ENCODE results near the gene DENND1C.
"Not testable (repeated sequence)": the region's sequence is repeated elsewhere in the genome, so short reads cannot be mapped to it uniquely, and the experiment has no call there.

Gene DENND1C

DNA sequence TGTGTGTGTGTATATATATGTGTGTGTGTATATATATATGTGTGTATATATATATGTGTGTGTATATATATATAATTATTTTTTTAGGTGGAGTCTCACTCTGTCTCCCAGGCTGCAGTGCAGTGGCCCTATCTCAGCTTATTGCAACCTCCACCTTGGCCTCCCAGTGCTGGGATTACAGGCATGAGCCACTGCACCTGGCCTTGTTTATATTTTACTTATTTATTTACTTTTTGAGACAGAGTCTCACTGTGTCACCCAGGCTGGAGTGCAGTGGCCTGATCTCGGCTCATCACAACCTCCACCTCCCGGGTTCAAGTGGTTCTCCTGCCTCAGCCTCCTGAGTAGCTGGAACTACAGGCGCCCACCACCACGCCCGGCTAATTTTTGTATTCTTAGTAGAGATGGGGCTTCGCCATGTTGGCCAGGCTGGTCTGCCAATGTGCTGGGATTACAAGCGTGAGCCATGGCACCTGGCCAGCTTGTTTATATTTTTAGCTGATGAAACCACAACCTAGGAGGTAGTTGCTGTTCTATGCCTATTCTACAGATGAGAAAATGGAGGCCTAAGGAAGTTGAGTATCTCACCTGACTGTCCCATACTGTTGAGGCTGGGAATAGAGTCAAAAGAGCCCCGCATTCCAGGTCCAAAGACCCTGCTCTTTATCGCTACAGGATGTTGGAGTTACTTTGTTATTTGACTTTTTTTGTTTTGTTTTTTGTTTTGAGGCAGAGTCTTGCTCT is 26.6 kb upstream of the DENND1C start:
- not testable (repeated sequence) for H3K9me3 ChIP-seq (ENCODE audit: control insufficient read depth, low read length); H3K36me3 ChIP-seq (ENCODE audit: control insufficient read depth, insufficient read depth, low read length); H3K4me1 ChIP-seq (ENCODE audit: control insufficient read depth, insufficient read depth, low read length, poor library complexity, severe bottlenecking); H3K27ac ChIP-seq (ENCODE audit: low read depth, low read length, severe bottlenecking); H3K4me3 ChIP-seq (ENCODE audit: extremely low read depth, insufficient read depth, low read length, poor library complexity, severe bottlenecking)
- 82 to 90% methylated on average over 5 to 6 of the region's 9 CpGs for whole genome bisulfite sequencing, 2 experiments (ENCODE audit: insufficient coverage in 2 of 2)

DNA sequence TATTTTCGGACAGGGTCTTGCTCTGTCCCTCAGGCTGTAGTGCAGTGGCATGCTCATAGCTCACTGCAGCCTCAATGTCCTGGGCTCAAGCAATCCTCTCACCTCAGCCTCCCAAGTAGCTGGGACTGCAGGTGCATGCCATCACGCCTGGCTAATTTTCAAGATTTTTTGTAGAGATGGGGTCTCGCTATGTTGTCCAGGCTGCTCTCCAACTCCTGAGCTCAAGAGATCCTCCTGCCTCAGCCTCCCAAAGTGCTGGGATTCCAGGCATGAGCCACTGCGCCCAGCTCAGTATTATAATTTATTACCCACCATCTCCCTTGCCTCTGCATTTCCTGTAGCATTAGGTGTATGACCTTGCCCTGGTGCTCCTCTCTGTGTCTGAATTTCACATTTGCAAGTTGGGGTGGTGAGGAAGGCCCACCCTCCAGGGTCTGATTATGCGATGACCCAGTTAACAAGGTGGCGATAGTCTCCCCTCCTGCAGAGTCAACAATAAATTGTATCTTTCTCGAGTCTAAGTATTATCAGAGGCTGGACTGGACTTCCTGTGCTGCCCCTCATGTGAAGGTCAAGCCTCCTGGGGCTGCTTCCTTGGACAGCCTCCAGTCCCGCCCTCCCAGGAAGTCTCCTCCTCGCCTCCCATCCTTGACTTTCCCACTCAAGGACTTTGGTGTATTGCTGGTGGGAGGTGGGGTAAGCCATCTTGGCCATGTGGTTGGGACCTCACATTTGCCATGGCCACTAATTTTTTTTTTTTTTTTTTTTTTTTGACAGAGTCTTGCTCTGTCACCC is 22.0 kb upstream of the DENND1C start:
- Histone ChIP-seq H3K4me3 (ENCODE audit: extremely low read depth, insufficient read depth, low read length, poor library complexity, severe bottlenecking) (no peak overlapping the region), H3K4me1 (ENCODE audit: control insufficient read depth, insufficient read depth, low read length, poor library complexity, severe bottlenecking) (peaks cover 3% of the 10 kb centered on the region), H3K36me3 (ENCODE audit: control insufficient read depth, insufficient read depth, low read length) (no peaks in the 10 kb centered on the region), H3K27ac (ENCODE audit: low read depth, low read length, severe bottlenecking) (no peak overlapping the region), H3K9me3 (ENCODE audit: control insufficient read depth, low read length) (no peaks in the 10 kb centered on the region)
- WGBS, 2 experiments (ENCODE audit: insufficient coverage in 2 of 2): 89 to 91% methylated on average over 5 to 7 of the region's 9 CpGs

DNA sequence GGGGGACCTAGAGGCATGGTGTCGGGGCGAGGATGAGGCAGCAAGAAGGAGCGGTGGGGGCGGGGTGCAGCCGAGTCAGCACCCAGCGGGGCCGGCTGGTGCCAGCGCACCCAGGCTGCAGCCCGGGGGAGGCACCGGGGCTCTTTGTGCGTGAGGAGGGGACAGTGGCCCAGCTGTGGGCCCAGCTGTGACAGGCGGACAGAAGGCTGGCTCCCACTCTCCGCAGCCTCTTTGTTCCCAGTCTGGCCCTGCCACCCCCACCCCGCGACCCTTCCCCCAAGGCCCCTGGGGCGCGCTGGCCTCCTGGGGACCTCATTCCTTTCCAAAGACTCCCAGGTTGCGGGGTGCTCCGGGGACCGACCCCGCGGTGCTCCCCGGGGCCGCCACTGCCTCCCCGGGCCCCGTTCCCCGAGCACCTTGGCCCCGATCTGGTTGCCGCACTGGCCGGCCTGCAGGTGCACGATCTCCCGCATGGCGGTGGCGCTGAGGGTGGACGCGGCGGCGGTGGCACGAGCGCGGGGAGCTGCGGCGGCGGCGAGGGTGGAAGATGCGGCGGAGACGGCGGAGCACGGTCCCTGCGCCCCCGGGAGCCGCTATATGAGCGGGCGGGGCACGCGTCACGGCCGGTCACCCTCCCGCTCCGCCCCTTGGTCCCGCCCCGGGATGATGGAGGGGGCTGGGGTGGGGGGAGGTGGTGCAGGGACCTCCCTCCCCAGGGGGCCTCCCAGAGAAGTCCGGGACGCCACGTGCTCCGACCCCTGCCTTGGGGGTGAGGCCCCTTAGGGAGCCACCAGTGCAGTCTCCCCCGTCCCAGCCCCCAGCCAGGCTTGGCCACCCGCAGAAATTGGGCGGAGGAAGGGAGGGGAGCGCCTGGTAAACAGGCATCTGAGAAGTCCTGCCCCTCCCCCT is 20.4 kb upstream of the DENND1C start, which contains the start of gene TUBB4A:
Gene TUBB4A (minus strand): TSS at position 570 of the 909 bp plus-strand sequence. CDS start 97 bp downstream, at position 473.
- peak within 1 kb of the TSS; percentile 28 for H3K4me3 ChIP-seq (ENCODE audit: extremely low read depth, insufficient read depth, low read length, poor library complexity, severe bottlenecking)
- H3K4me1 ChIP-seq (ENCODE audit: control insufficient read depth, insufficient read depth, low read length, poor library complexity, severe bottlenecking): peaks cover 3% of the 10 kb centered on the region
- no peak within 1 kb of the TSS for H3K27ac ChIP-seq (ENCODE audit: low read depth, low read length, severe bottlenecking)
- no peaks in the 10 kb centered on the region for H3K9me3 ChIP-seq (ENCODE audit: control insufficient read depth, low read length)
- no peaks in the 10 kb centered on the region for H3K36me3 ChIP-seq (ENCODE audit: control insufficient read depth, insufficient read depth, low read length)
- WGBS, 2 experiments (ENCODE audit: insufficient coverage in 2 of 2): 3 to 6% methylated on average over 25 to 41 of the region's 71 CpGs

DNA sequence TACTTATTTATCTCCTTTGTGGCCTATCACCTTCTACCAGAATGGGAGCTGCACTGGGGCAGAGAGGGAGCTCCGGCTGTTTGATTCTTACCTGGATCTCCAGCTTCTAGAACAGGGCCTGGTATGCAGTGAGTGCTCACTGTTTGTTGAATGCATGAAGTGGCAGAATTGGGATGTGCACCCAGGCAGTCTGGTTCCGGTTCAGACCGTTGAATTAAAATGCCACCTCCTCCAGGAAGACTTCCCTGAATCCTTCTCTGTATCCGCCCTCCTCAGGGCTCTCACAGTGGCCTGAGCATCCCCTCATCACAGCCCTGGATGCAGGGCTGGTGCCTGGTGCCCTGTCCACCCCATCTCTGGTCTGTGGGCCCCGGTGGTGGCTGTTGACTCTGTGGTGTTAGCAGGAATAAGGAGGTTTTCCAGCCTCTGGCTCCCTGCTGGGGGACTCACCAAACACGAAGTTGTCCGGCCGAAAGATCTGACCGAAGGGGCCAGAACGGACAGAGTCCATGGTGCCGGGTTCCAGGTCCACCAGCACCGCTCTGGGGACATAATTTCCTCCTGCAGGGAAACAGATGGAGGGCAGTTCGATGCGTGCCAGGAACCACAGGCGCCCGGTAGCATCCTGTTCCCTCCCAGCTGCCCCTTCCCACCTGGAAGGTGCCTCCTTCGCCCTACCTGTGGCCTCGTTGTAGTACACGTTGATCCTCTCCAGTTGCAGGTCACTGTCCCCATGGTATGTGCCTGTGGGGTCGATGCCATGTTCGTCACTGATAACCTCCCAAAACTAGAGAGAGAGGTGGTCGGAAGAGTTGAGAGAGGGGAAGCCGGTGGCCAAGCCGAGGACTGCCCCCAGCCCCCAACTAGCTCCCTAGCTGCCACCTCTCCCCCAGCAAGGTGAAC is 19.5 kb upstream of the DENND1C start:
- no peaks in the 10 kb centered on the region for H3K36me3 ChIP-seq (ENCODE audit: control insufficient read depth, insufficient read depth, low read length)
- H3K4me3 ChIP-seq (ENCODE audit: extremely low read depth, insufficient read depth, low read length, poor library complexity, severe bottlenecking): no peak overlapping the region
- no peak overlapping the region for H3K27ac ChIP-seq (ENCODE audit: low read depth, low read length, severe bottlenecking)
- no peaks in the 10 kb centered on the region for H3K9me3 ChIP-seq (ENCODE audit: control insufficient read depth, low read length)
- H3K4me1 ChIP-seq (ENCODE audit: control insufficient read depth, insufficient read depth, low read length, poor library complexity, severe bottlenecking): peaks cover 3% of the 10 kb centered on the region
- 69 to 70% methylated on average over 16 of the region's 24 CpGs for WGBS, 2 experiments (ENCODE audit: insufficient coverage in 2 of 2)

DNA sequence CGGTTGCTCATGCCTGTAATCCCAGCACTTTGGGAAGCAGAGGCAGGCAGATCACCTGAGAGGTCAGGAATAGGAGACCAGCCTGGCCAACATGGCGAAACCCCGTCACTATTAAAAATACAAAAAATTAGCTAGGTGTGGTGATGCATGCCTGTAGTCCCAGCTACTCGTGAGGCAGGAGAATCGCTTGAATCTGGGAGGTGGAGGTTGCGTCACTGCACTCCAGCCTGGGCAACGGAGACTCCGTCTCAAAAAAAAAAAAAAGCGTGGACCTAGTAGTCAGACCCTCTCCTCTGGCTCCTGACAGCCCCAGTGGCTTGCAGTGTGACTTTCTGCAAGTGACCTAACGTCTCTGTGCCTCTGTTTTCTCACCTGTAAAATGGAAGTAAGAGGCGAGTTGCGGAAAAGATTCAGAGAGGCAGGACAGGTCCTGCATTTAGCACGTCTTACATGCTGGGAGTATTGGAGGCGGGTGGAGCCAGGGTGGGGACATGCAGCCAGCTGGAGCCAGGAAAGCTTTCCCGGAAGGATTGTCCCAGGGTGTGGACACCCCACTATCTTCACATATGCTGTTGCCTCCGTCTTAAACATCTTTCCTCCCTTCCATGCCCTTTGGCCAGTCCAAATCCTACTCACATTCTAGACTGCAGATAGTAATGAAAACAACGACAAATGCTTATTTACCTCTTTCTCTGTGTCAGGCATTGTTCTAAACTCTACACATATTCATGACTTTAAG is 17.6 kb upstream of the DENND1C start:
- 79 to 84% methylated on average over 13 to 14 of the region's 17 CpGs for WGBS, 2 experiments (ENCODE audit: insufficient coverage in 2 of 2)
- no peaks in the 10 kb centered on the region for H3K9me3 ChIP-seq (ENCODE audit: control insufficient read depth, low read length)
- no peaks in the 10 kb centered on the region for H3K36me3 ChIP-seq (ENCODE audit: control insufficient read depth, insufficient read depth, low read length)
- H3K4me3 ChIP-seq (ENCODE audit: extremely low read depth, insufficient read depth, low read length, poor library complexity, severe bottlenecking): no peak overlapping the region
- H3K27ac ChIP-seq (ENCODE audit: low read depth, low read length, severe bottlenecking): no peak overlapping the region
- peaks cover 3% of the 10 kb centered on the region for H3K4me1 ChIP-seq (ENCODE audit: control insufficient read depth, insufficient read depth, low read length, poor library complexity, severe bottlenecking)

DNA sequence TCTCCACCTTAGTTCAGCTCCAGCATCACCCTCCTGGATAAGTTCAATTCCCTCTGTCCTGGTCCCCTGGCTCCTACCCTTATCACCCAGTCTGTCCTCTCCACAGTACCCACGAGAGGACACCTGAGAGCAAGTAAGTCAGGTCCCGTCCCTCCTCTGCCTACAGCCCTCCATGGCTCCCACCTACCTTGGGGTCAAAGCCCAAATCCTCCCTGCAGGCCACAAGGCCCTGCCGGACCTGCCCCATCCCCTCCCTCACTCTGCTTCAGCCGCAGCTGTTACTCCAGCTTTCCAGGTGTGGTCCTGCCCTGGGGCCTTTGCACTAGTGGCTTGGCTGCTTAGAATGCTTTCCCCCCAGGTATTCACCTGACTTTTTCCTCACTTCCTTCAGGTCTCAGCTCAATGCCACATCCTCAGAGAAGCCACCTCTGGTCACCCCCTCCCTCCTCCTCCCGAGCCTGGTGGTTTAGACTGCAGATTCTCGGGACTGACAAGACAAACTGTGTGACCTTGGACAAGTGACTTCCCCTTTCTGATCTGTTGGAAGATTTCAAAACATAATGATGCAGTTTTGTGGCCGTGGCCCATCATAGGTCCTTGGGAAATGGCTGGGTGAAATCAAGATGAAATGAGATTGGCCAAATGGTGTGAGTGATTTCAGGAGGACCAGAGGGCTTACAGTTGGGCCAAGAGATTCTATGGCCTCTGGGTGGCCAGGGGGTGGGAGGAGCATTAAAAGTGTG is 16.9 kb upstream of the DENND1C start:
- Histone ChIP-seq H3K36me3 (ENCODE audit: control insufficient read depth, insufficient read depth, low read length) (no peaks in the 10 kb centered on the region), H3K27ac (ENCODE audit: low read depth, low read length, severe bottlenecking) (no peak overlapping the region), H3K4me3 (ENCODE audit: extremely low read depth, insufficient read depth, low read length, poor library complexity, severe bottlenecking) (no peak overlapping the region), H3K4me1 (ENCODE audit: control insufficient read depth, insufficient read depth, low read length, poor library complexity, severe bottlenecking) (peaks cover 3% of the 10 kb centered on the region), H3K9me3 (ENCODE audit: control insufficient read depth, low read length) (no peaks in the 10 kb centered on the region)
- WGBS, 2 experiments (ENCODE audit: insufficient coverage in 2 of 2): 83 to 87% methylated on average over 6 of the region's 7 CpGs

DNA sequence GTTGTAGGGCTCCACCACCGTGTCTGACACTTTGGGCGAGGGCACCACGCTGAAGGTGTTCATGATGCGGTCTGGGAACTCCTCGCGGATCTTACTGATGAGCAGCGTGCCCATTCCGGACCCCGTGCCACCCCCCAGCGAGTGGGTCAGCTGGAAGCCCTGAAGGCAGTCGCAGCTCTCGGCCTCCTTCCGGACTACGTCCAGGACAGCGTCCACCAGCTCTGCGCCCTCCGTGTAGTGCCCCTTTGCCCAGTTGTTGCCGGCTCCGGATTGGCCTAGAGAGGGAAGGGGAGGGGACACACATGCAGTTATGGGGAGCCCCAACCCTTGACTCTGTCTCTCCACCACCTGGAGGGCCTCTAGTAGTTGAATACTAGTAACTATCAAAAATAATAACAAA is 14.4 kb upstream of the DENND1C start:
- 91 to 95% methylated on average over 14 to 17 of the region's 19 CpGs for WGBS, 2 experiments (ENCODE audit: insufficient coverage in 2 of 2)
- Histone ChIP-seq H3K9me3 (ENCODE audit: control insufficient read depth, low read length) (no peaks in the 10 kb centered on the region), H3K36me3 (ENCODE audit: control insufficient read depth, insufficient read depth, low read length) (no peaks in the 10 kb centered on the region), H3K4me1 (ENCODE audit: control insufficient read depth, insufficient read depth, low read length, poor library complexity, severe bottlenecking) (no peaks in the 10 kb centered on the region), H3K4me3 (ENCODE audit: extremely low read depth, insufficient read depth, low read length, poor library complexity, severe bottlenecking) (no peak overlapping the region), H3K27ac (ENCODE audit: low read depth, low read length, severe bottlenecking) (no peak overlapping the region)

DNA sequence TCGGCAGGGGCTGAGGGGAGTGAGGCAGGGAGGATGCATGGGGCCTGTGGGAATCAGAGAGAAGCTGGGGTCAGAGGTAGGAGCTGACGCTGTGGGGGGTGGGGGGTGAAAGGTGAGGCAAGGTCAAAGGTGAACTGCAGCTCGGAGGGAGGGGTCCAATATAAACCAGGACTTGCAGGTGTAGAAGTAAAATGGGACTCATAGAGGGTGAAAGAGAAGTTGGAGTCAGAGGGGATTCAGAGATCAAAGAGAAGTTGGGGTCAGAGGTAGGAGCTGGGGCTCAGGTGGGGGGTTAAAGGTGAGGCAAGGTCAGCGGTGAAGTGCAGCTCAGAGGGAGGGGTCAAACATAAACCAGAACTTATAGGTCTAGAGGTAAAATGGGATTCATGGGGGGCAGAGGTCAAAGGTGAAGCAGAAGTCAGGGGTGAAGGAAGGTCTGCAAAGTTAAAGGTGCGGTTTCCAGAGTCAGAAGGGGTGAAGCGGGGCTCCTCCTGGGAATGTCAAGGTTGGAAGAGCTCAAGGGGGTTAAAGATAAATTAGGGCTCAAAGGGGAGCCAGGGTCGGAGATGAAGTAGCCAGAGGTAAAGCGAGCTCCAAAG is 12.9 kb upstream of the DENND1C start:
- H3K4me1 ChIP-seq (ENCODE audit: control insufficient read depth, insufficient read depth, low read length, poor library complexity, severe bottlenecking): no peaks in the 10 kb centered on the region
- no peak overlapping the region for H3K27ac ChIP-seq (ENCODE audit: low read depth, low read length, severe bottlenecking)
- no peaks in the 10 kb centered on the region for H3K9me3 ChIP-seq (ENCODE audit: control insufficient read depth, low read length)
- 79 to 83% methylated on average over 7 to 8 of the region's 8 CpGs for WGBS, 2 experiments (ENCODE audit: insufficient coverage in 2 of 2)
- no peaks in the 10 kb centered on the region for H3K36me3 ChIP-seq (ENCODE audit: control insufficient read depth, insufficient read depth, low read length)
- H3K4me3 ChIP-seq (ENCODE audit: extremely low read depth, insufficient read depth, low read length, poor library complexity, severe bottlenecking): no peak overlapping the region
